Cardiac fibroblast (primary cell): Measurements from ENCODE around the gene CNBD2.

Experiments used
- DNase-seq, 2 donors: peaks; one replicate each; pipeline versions ENCODE4 v3.0.0 to v3.0.0-alpha.2; 2010; ENCODE audit warnings: low read depth in 2 of 2
- H3K4me3 ChIP-seq, 2 donors: replicated peaks in 1 of 2; 1 replicate in 1 of 2; 2 replicates in 1 of 2; pipeline ENCODE4 v1.5.1; 2011; ENCODE audit warnings: low read depth in 2 of 2, low read length in 2 of 2, mild to moderate bottlenecking in 2 of 2, moderate library complexity in 1 of 2
- CTCF ChIP-seq: IDR thresholded peaks from one replicate; pipeline ENCODE4 v1.5.1; 2011; ENCODE audit warnings: low read depth, mild to moderate bottlenecking, low read length, inconsistent platforms

CNBD2 gene

DNA sequence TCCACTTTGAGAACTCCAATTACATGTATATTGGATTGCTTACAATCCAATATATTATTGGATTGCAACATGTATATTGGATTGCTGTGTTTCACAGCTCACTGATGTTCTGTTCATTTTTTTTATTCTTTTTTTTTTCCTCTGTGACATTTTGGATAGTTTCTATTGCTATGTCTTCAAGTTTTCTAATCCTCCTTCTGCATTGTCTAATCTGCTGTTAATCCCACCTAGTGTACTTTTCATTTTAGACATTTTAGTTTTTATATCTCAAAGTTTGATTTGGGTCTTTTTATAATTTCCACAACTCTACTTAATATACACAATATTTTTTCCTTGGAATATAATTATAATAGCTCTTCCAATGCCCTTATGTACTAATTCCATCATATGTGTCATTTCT lies 34.5 kb downstream of the CNBD2 start:
- no peak for DNase-seq
- no peak for TF ChIP-seq CTCF

DNA sequence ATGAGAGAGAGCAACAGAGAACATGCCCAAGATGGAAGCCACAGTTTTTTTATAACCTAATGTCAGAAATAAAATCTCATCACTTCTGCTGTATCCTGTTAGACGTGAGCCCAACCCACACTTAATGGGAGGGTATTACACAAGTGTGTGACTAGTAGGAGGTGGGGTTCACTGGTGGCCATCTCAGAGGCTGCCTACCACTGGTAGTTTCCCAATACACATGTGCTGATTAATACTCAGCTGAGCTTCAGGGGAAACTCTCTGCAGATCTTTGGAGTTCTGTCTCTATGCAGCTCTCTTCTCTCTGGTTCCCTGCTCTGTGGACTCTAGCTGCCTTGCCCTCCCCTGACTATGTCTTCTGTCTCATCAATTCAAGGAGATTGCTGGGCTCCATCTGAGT lies 35.7 kb downstream of the CNBD2 start:
- no peak overlapping the region for H3K4me3 ChIP-seq
- no peak for TF ChIP-seq CTCF
- DNase-seq, result peak in 1 of 2 donors; percentile 68

More for the DNA sequence above, 34.5 kb downstream of the CNBD2 start:
- H3K4me3 ChIP-seq, result no peak overlapping the region

DNA sequence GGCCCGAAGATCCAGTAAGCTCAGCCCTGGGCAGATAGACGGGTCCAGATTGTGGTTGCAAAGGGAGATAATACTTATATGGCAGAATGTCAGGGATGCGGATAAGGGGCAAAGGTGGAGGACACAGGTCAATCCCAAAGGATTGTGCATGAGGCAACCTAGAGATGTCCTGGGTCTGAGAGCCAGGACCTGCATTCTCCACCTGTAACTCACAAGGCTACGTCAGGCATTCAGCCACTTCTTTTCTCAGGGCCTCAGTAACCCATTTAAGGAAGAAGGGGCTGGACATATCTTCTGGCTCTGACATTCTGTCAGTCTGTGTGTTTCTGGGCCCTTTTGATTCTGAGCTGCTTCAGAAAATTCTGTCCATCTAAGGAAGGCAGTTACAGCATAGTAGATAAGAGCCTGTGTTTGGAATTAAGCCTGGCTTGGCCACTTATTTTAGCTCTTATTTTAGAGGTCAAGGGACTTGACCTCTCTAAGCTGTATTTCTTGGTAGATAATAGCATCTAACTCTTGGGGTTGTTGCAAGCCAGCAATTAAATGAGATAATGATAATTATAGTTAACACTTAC lies 40.2 kb downstream of the CNBD2 start:
- DNase-seq, result no peak
- TF ChIP-seq CTCF, result no peak

GRCh38 chr20:36010076-36010475 lies 41.7 kb downstream of the CNBD2 start:
- H3K4me3 ChIP-seq, result no peak overlapping the region
- no peak for TF ChIP-seq CTCF
- no peak for DNase-seq

More for the DNA sequence above, 40.2 kb downstream of the CNBD2 start:
- no peak overlapping the region for H3K4me3 ChIP-seq

DNA sequence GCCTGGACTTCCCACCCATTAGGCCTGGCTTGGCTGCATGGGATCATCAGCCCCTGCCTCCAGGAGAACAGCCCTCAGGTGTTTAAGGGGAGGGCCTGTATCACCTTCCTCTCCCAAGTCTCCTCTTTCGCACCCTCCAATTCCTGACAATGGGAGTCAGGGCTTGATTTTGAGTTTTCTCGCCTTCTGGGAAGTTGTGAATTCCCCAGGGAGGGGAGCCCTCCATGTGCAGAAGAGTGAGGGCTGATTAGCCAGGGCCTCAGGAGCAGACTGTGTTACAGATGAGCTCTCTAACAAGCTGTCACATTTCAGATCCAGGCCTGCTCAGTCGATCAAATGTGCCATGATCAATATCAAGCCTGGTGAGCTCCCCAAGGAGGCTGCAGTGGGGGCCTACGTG lies 42.4 kb downstream of the CNBD2 start:
- no peak overlapping the region for H3K4me3 ChIP-seq
- TF ChIP-seq CTCF, result no peak
- DNase-seq, result no peak

GRCh38 chr20:36015806-36016403 lies 47.5 kb downstream of the CNBD2 start:
- no peak for TF ChIP-seq CTCF
- DNase-seq, result no peak
- no peak overlapping the region for H3K4me3 ChIP-seq
